BE2C (cell line): ENCODE results near the gene ARHGEF18.

Source experiments
- DNase-seq: peaks from one replicate; pipeline ENCODE4 v3.0.0-alpha.2; 2020
- H3K27me3 ChIP-seq: fragments of 250-450 bp; sonication (Bioruptor Pico); 2 replicates; pipeline ENCODE4 v1.5.1; 2020; ENCODE audit warnings: mild to moderate bottlenecking
- H3K36me3 ChIP-seq: fragments of 250-450 bp; sonication (Bioruptor Pico); 2 replicates; pipeline ENCODE4 v1.5.1; 2020; ENCODE audit warnings: mild to moderate bottlenecking
- H3K4me1 ChIP-seq: fragments of 250-450 bp; sonication (Bioruptor Pico); 2 replicates; pipeline ENCODE4 v1.5.1; 2020
- H3K4me3 ChIP-seq: 2 replicates; pipeline ENCODE4 v1.5.1; 2011; ENCODE audit warnings: low read depth, low read length
- H3K9me3 ChIP-seq: fragments of 250-450 bp; sonication (Bioruptor Pico); 2 replicates; pipeline ENCODE4 v1.5.1; 2020
- CTCF ChIP-seq: IDR thresholded peaks from 2 replicates; pipeline ENCODE4 v1.5.1; 2012; ENCODE audit warnings: mild to moderate bottlenecking, low read depth, low read length

Gene ARHGEF18

GRCh38 chr19:7355151-7355820, 6.5 kb downstream of the ARHGEF18 start:
- no peaks in the 10 kb centered on the region; the same call in 1 of the 2 replicates for H3K9me3 ChIP-seq
- no peak for TF ChIP-seq CTCF
- no peaks in the 10 kb centered on the region for H3K36me3 ChIP-seq
- no peaks in the 10 kb centered on the region for H3K4me1 ChIP-seq
- no peaks in the 10 kb centered on the region for H3K27me3 ChIP-seq
- no peak overlapping the region for H3K4me3 ChIP-seq
- DNase-seq = no peak

GRCh38 chr19:7355871-7356270, 7.1 kb downstream of the ARHGEF18 start:
- DNase-seq = no peak
- TF ChIP-seq CTCF = no peak
- Histone ChIP-seq H3K4me3 (no peak overlapping the region), H3K27me3 (no peaks in the 10 kb centered on the region), H3K9me3 (no peaks in the 10 kb centered on the region; the same call in 1 of the 2 replicates), H3K36me3 (no peaks in the 10 kb centered on the region), H3K4me1 (no peaks in the 10 kb centered on the region)

GRCh38 chr19:7356899-7357627, 8.3 kb downstream of the ARHGEF18 start:
- no peak for TF ChIP-seq CTCF
- peaks cover 3% of the 10 kb centered on the region; the same call in 1 of the 2 replicates for H3K27me3 ChIP-seq
- no peak overlapping the region for H3K4me3 ChIP-seq
- no peaks in the 10 kb centered on the region for H3K36me3 ChIP-seq
- no peaks in the 10 kb centered on the region for H3K4me1 ChIP-seq
- no peaks in the 10 kb centered on the region for H3K9me3 ChIP-seq
- DNase-seq = no peak

- H3K36me3 ChIP-seq = no peaks in the 10 kb centered on the region
- H3K27me3 ChIP-seq = peaks cover 3% of the 10 kb centered on the region; the same call in 1 of the 2 replicates
- no peak for DNase-seq
- no peak overlapping the region for H3K4me3 ChIP-seq
- no peaks in the 10 kb centered on the region for H3K9me3 ChIP-seq
- TF ChIP-seq CTCF = no peak
- H3K4me1 ChIP-seq = no peaks in the 10 kb centered on the region
These were observed 9.4 kb downstream of the ARHGEF18 start for GRCh38 chr19:7358102-7358597.

GRCh38 chr19:7360393-7360984, 11.8 kb downstream of the ARHGEF18 start:
- Histone ChIP-seq H3K4me3 (no peak overlapping the region), H3K27me3 (peaks cover 3% of the 10 kb centered on the region), H3K9me3 (no peaks in the 10 kb centered on the region), H3K4me1 (no peaks in the 10 kb centered on the region), H3K36me3 (no peaks in the 10 kb centered on the region)
- no peak for DNase-seq
- no peak for TF ChIP-seq CTCF

GRCh38 chr19:7363225-7363624, 14.5 kb downstream of the ARHGEF18 start:
- Histone ChIP-seq H3K36me3 (no peaks in the 10 kb centered on the region), H3K4me1 (no peaks in the 10 kb centered on the region), H3K4me3 (no peak overlapping the region), H3K9me3 (no peaks in the 10 kb centered on the region), H3K27me3 (peaks cover 6% of the 10 kb centered on the region)
- DNase-seq = no peak
- TF ChIP-seq CTCF = no peak
